BE2C (cell line): Measurements from ENCODE around the gene WDR82.

Source experiments
- DNase-seq: peaks from one replicate; pipeline ENCODE4 v3.0.0-alpha.2; 2020
- H3K27me3 ChIP-seq: fragments of 250-450 bp; sonication (Bioruptor Pico); 2 replicates; pipeline ENCODE4 v1.5.1; 2020; ENCODE audit warnings: mild to moderate bottlenecking
- H3K36me3 ChIP-seq: fragments of 250-450 bp; sonication (Bioruptor Pico); 2 replicates; pipeline ENCODE4 v1.5.1; 2020; ENCODE audit warnings: mild to moderate bottlenecking
- H3K4me1 ChIP-seq: fragments of 250-450 bp; sonication (Bioruptor Pico); 2 replicates; pipeline ENCODE4 v1.5.1; 2020
- H3K4me3 ChIP-seq: 2 replicates; pipeline ENCODE4 v1.5.1; 2011; ENCODE audit warnings: low read depth, low read length
- H3K9me3 ChIP-seq: fragments of 250-450 bp; sonication (Bioruptor Pico); 2 replicates; pipeline ENCODE4 v1.5.1; 2020
- TF ChIP-seq, protein P1 (sequence below): IDR thresholded peaks from 2 replicates; pipeline ENCODE4 v1.5.1; 2012; ENCODE audit warnings: mild to moderate bottlenecking, low read depth, low read length

WDR82 gene

DNA sequence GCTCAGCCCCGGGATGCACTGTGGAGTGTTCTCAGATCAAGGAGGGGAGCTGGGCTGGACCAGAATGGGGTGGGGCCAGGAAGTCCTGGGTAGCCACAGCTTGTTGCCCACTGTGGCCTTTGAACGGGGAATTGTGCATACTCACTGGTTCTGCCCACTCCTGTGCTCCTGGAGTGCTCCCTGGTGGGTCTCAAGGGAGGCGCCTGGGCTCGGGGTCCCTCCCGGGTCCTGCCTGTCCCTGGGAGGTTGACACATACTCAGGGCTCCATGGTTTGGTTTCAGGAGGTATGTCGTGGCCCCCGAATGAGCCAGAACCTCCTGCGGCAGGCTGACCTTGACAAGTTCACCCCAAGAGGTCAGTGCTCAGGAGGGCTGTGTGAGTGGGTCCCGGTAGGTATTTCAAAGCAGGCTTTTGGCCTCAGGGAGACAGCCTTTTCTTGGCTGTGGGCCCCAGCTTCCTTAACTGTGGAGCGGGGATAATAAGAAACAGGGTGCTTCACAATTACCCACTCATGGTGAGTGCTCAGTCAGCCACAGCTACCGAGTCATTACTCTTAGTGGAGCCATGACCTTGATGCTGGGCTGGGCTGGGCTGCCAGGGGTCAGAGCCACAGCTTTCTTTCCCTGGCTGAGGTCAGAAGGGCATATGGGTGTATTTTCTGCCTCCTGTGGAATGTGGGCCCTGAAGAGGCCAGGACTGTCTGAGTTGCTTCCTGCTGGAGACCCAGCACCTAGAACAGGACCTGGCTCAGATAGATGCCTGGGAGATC is 45.3 kb upstream of the WDR82 start:
- Histone ChIP-seq H3K27me3 (no peaks in the 10 kb centered on the region), H3K4me3 (no peak overlapping the region), H3K9me3 (no peaks in the 10 kb centered on the region), H3K36me3 (no peaks in the 10 kb centered on the region), H3K4me1 (no peaks in the 10 kb centered on the region)
- DNase-seq: no peak
- TF ChIP-seq, protein P1, sequence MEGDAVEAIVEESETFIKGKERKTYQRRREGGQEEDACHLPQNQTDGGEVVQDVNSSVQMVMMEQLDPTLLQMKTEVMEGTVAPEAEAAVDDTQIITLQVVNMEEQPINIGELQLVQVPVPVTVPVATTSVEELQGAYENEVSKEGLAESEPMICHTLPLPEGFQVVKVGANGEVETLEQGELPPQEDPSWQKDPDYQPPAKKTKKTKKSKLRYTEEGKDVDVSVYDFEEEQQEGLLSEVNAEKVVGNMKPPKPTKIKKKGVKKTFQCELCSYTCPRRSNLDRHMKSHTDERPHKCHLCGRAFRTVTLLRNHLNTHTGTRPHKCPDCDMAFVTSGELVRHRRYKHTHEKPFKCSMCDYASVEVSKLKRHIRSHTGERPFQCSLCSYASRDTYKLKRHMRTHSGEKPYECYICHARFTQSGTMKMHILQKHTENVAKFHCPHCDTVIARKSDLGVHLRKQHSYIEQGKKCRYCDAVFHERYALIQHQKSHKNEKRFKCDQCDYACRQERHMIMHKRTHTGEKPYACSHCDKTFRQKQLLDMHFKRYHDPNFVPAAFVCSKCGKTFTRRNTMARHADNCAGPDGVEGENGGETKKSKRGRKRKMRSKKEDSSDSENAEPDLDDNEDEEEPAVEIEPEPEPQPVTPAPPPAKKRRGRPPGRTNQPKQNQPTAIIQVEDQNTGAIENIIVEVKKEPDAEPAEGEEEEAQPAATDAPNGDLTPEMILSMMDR: no peak

DNA sequence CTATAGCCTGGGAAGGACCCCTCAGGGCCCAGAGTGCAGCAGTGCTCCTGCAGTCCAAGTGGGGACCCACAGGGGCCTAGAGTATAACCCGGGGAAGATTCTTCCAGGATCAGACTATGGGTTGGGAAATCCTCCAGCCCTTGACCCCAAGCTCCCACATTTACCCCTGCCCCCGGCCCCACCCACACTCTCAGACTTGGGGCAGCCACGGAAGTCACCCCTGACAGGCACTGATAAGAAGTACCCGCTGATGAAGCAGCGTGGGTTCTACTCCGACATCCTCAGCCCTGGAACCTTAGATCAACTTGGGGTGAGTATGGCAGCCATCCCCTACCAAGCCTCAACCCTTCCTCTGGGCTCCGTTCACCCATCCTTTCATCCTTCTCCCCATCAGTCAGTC is 44.0 kb upstream of the WDR82 start:
- no peak for DNase-seq

DNA sequence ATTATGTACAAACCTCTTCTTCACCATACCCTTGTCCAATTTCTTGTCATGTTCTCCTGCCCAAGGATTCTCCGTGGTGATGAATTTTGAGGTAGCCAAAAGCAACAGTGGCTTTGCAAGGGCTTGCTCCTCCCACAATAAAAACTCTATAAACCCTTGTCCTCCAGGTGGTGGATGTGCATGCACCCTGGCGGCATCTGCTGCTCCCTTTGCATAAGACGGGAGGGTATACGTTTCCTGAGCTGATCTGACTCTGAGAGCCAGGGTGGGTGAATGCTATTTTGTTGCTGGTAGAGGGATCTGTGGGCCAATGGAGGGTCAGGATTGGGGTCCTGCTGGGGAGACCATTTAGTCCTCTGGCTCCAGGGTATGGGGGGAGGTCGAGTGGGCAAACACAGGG is 43.0 kb upstream of the WDR82 start:
- no peak for DNase-seq
- TF ChIP-seq, protein P1: no peak

More for the DNA sequence above, 44.0 kb upstream of the WDR82 start:
- Histone ChIP-seq H3K36me3 (no peaks in the 10 kb centered on the region), H3K9me3 (no peaks in the 10 kb centered on the region), H3K27me3 (no peaks in the 10 kb centered on the region), H3K4me3 (no peak overlapping the region), H3K4me1 (no peaks in the 10 kb centered on the region)
- TF ChIP-seq, protein P1: no peak

DNA sequence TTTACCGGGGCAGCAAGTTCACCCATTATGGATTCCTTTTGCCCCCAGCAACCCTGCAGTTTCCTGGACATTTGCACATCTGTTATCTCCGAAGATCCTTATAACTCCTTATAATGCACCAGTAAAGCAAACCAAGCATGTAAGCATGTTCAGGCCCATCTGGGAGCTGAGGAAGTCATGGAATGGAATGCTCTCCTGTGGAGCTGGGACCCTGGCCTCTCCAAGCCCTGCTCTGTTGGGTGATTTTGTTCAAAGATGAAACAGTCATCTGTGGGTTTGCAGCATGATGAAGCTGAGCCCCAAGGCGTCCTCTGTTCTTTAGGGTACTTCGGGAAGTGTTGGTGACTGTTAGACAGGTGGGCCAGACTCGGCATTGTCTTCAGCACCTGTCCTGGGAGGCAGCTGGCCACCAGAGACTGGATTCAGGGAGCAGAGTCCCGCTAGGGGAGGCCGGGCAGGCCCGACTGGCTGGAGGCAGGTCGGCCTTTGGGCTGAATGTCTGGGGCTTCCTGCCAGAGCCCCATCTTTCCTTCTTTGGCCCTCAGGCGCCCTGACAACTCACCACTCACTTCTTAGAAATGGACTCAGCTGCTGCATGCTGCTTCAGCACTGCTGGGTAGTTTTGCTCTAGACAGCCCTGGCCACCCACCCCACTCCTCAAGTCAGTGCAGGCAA is 41.6 kb upstream of the WDR82 start:
- Histone ChIP-seq H3K9me3 (no peaks in the 10 kb centered on the region), H3K27me3 (no peaks in the 10 kb centered on the region), H3K36me3 (no peaks in the 10 kb centered on the region), H3K4me1 (no peaks in the 10 kb centered on the region), H3K4me3 (no peak overlapping the region)
- DNase-seq: no peak
- TF ChIP-seq, protein P1: no peak

More for the DNA sequence above, 43.0 kb upstream of the WDR82 start:
- Histone ChIP-seq H3K4me1 (no peaks in the 10 kb centered on the region), H3K27me3 (no peaks in the 10 kb centered on the region), H3K4me3 (no peak overlapping the region), H3K9me3 (no peaks in the 10 kb centered on the region), H3K36me3 (no peaks in the 10 kb centered on the region)

DNA sequence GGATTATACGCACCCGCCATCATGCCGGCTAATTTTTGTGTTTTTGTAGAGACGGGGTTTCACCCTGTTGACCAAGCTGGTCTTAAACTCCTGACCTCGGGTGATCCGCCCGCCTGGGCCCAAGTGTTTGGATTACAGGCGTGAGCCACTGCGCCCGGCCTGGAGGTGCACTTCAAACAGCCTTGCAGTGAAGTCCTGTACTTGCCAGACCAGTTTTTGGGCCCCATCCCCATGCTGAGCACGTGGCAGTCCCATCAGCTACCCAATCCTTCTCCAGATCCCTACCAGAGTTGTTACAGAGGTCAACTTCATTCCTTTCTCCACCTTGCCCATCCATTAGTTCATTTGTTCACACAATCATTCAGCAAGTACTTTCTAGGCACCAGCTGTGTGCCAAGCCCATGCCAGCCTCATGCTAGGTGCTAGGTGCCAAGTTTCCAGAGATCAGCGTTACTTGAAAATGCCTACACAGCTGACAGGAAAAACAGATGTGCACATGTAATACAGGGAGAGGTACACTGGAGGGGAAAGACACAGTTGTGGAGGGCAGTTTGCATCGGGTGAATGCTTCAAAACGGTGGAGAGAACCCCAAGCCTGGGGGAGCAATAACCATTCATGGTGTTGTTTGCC is 39.9 kb upstream of the WDR82 start:
- H3K36me3 ChIP-seq: no peaks in the 10 kb centered on the region
- no peaks in the 10 kb centered on the region for H3K9me3 ChIP-seq
- H3K27me3 ChIP-seq: no peaks in the 10 kb centered on the region
- DNase-seq: no peak
- H3K4me1 ChIP-seq: no peaks in the 10 kb centered on the region
- TF ChIP-seq, protein P1: no peak
- H3K4me3 ChIP-seq: no peak overlapping the region
